ENCODE results near the gene TSPAN18. TPM values are rescaled to one million over a fixed set of nuclear protein-coding genes. Genes with fewer than 3 reads are reported as not detected.

Gene TSPAN18
- polyA plus RNA-seq, 3 donors = 48.8 to 58.2 (median 58.0) TPM

DNA sequence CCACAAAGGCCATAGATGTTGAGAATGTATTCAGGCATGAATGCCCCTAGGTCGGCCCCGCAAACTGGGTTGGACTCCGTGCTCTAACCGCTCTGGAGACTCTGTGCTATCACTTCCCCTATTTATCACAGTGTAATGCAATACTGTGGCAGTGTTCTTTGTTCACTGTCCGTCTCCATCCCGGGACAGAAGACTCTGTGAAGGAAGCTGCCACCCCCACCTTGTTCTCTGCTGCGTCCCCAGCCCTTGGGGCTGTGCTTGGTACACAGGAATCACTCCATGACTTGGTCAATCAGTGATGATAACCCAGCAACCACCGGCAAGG lies 57.6 kb downstream of the TSPAN18 start:
- DNase-seq (ENCODE audit: extremely low read depth in 1 of 11, low read depth in 9 of 11, low spot score in 4 of 11) = no peak

- no peak for DNase-seq (ENCODE audit: extremely low read depth in 1 of 11, low read depth in 9 of 11, low spot score in 4 of 11)
Measured at GRCh38 chr11:44784851-44785250, 58.1 kb downstream of the TSPAN18 start.

GRCh38 chr11:44785856-44786607 lies 59.3 kb downstream of the TSPAN18 start:
- no peak for DNase-seq (ENCODE audit: extremely low read depth in 1 of 11, low read depth in 9 of 11, low spot score in 4 of 11)

DNA sequence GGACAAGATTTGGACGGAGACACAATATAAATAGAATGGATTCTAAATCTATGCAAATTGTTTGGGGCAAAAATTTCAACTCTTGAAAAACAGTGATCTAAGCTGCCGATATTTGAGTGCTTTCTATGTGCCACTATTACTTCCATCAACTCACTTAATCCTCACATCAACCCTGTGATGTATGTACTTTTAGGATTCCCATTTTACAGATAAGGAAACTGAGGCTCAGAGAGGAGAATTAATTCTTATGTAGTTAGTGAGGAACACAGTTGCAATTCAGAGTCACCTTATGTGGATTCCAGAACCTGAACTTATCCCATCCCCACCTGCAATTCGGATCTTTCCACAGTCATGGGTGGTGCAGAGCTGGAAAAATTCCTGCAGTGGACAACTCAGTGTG lies 60.3 kb downstream of the TSPAN18 start:
- no peak for DNase-seq (ENCODE audit: extremely low read depth in 1 of 11, low read depth in 9 of 11, low spot score in 4 of 11)

DNA sequence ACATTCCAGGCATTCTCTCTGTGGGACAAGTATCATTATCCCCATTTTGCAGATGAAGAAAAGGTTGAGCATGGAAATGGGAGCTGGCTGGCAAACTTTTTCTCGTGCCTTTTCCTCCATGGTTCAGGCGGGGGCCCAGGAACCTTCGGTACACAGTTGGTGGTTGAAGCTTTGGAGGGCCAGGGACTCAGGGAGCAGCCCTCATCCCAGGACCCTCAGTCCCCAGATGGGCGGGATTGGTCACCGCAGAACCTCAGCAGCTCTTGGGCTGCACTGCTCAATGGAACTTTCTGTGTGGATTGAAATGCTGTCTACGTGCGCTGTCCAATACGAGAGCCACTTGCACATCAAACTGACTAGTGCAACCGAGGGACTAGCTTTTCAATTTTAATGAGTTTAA lies 61.2 kb downstream of the TSPAN18 start:
- DNase-seq (ENCODE audit: extremely low read depth in 1 of 11, low read depth in 9 of 11, low spot score in 4 of 11) = no peak

DNA sequence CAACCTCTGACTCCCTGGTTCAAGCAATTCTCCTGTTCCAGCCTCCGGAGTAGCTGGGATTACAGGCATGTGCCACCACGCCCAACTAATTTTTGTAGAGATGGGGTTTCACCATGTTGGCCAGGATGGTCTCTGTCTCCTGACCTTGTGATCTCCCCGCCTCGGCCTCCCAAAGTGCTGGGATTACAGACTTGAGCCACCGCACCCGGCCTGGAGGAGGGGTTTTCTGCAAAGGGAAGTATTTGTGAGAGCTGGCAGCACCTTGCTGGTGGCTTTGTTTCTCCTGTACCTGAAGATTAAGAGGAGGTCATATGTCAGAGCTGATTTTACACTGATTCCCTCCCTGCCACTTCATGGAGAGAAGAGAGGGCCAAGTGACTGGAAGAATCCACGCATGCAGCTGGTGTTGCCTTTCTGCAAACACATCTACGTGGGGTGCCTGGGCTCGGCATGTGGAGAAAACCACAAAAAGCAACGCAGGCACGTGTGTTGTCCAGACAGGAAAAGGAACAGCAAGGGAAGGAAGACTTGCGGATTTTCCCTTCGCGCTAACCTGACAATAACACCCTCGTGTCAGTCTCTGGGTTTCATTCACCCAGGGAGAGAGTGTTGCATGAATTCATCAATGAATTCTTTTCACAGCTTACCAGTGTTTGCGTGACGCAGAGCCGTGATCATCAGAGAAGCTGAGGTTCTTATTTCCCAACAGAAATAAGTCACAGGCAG lies 61.9 kb downstream of the TSPAN18 start:
- DNase-seq (ENCODE audit: extremely low read depth in 1 of 11, low read depth in 9 of 11, low spot score in 4 of 11) = no peak

GRCh38 chr11:44789496-44789895 lies 62.7 kb downstream of the TSPAN18 start:
- DNase-seq (ENCODE audit: extremely low read depth in 1 of 11, low read depth in 9 of 11, low spot score in 4 of 11) = no peak

DNA sequence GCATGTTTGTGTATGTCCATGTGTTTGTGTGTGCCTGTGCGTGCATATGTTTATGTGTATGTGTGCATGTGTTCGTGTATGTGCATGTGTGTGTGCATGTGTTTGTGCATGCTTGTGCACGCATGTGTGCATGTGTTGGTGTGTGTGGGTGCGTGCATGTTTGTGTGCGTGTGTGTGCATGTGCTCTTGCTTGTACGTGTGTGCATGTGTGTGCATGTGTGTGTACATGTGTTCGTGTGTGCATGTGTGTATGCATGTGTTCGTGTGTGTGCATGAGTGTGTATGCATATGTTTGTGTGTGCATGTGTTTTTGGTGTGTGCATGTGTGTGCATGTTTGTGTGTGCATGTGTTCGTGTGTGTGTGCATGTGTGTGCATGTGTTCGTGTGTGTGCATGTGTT lies 63.4 kb downstream of the TSPAN18 start:
- no peak for DNase-seq (ENCODE audit: extremely low read depth in 1 of 11, low read depth in 9 of 11, low spot score in 4 of 11)

DNA sequence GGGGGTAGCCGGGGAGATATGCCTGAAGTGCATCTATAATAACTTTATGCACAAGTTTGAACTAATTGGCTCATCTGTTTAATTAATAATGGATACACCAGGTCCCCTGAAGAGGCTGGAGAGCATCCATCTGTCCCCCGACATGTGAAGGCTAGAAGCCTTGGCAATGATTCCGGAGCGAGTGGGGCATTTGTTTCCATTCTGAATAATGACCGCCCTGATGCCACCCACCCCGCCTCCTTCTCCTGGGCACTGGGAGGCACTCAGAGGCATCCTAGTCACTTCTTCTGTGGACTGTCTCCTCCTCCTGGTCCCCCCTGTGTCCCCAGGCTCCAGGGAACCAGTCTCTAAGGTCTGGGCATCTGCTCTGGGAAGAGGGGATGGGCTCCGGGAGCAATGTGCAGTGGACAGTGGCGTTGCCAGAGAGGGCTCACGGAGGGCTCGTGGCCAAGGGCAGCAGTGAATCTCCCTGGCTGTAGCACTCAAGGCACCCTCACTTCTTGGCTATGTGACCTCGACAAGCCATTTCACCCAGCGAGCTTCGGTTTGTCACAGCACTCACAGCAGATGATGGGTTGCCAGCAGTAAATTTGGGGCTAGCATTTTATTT lies 64.7 kb downstream of the TSPAN18 start:
- DNase-seq (ENCODE audit: extremely low read depth in 1 of 11, low read depth in 9 of 11, low spot score in 4 of 11) = no peak

DNA sequence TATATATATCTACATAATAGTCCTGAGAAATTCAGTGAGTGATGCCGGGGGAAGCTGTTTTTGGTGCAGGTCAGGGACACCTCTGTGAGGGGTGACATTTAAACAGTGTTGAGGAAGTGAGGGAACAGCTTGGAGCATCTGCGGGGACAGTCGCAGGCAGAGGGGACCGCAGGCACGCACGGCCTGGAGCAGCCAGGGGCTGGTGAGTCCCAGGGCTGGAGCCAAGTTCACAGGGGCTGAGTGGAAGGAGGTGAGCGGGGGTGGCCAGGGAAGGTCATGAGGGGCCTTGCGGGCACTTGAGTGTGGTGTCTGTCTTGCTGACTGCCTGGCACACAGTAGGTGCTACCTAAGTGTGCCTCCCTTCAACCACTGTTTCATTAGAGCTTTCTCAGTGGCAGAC lies 65.4 kb downstream of the TSPAN18 start:
- DNase-seq (ENCODE audit: extremely low read depth in 1 of 11, low read depth in 9 of 11, low spot score in 4 of 11) = no peak

- DNase-seq (ENCODE audit: extremely low read depth in 1 of 11, low read depth in 9 of 11, low spot score in 4 of 11) = peak in 3 of 11 donors; percentile 45 to 60 (median 50)
Measured at GRCh38 chr11:44793350-44794090, 66.8 kb downstream of the TSPAN18 start.

- DNase-seq (ENCODE audit: extremely low read depth in 1 of 11, low read depth in 9 of 11, low spot score in 4 of 11) = no peak
Measured at GRCh38 chr11:44795803-44796535, 69.2 kb downstream of the TSPAN18 start.

- no peak for DNase-seq (ENCODE audit: extremely low read depth in 1 of 11, low read depth in 9 of 11, low spot score in 4 of 11)
Measured at GRCh38 chr11:44797051-44797450, 70.3 kb downstream of the TSPAN18 start.

DNA sequence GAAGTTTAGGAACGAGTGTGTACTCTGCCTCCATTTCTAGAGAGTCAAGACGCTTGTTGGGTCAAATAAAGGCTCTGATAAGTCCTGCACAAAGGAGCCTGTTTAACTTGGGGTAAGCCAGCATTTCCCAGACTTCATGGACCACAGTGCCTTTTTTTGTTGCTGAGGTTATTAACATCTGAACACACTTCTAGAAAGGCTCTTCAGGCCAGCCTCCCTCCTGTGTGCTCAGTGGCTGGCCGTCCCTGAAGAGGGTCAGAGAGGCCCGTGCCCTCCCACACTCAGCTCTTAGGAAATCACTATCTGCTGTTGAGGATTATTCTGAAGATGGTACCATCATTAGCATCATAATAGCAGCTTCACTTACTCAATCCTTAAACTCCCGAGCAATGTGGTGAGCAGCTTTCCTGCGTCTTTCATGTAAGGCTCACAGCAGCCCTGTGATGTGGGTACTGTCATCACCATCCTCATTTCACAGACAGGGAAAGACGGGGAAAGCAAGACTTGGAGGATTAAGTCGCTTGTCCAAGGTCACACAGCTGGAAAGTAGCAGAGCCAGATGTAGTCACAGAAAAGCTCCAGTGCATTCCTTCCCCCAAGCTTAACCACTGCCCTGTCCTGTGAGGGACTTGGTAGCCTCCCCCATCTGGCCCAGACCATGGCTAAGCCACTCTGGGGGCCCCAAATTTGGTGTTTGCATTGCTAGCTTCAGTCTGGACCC lies 71.3 kb downstream of the TSPAN18 start:
- no peak for DNase-seq (ENCODE audit: extremely low read depth in 1 of 11, low read depth in 9 of 11, low spot score in 4 of 11)

GRCh38 chr11:44798607-44798972 lies 71.8 kb downstream of the TSPAN18 start:
- no peak for DNase-seq (ENCODE audit: extremely low read depth in 1 of 11, low read depth in 9 of 11, low spot score in 4 of 11)

DNA sequence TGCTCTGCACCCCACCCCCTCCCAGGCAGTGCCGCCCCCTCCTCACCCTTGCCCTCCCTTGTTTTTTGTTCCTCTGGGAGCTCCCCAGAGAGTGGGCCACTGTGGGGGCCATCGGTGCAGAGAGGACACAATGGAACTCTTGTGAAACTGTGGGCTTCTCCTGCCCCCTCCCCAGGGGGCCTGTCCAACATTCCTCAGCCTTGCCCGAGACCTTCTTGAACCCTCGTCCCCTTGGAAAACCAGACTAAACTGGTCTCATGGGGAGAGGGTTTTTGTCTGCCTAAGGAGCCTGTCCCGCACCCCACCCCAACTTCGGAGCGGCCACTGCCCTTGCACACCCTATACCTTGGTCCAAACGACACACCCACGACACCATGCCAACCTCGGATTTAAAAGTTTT lies 72.2 kb downstream of the TSPAN18 start:
- DNase-seq (ENCODE audit: extremely low read depth in 1 of 11, low read depth in 9 of 11, low spot score in 4 of 11) = no peak

DNA sequence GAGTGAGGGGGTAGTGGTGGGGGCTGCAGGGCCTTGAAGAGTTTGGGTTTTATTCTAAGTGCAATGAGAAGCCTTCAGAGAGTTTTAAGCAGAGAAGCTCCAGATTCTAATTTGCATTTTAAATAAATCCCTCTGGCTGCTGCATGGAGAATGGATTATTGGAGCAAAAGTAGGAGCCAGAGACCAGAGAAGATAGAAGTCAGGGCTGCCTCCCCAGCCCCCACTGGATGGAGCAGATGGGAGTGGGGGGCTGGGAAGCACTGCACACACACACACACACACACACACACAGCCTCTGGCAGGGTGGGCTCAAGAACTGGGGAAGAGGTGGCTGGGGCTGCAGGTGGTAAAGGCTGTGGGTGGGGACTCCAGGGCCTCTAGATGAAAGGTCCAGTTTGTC lies 75.6 kb downstream of the TSPAN18 start:
- DNase-seq (ENCODE audit: extremely low read depth in 1 of 11, low read depth in 9 of 11, low spot score in 4 of 11) = no peak

GRCh38 chr11:44803009-44803408 lies 76.2 kb downstream of the TSPAN18 start:
- no peak for DNase-seq (ENCODE audit: extremely low read depth in 1 of 11, low read depth in 9 of 11, low spot score in 4 of 11)

Measured in renal cortex interstitium (tissue), 11 donors.